GM19372 (cell line): ENCODE results near the gene VASH2.
A peak's percentile ranks its signal among the peaks of the same experiment; 100 is the strongest.
"Not testable (repeated sequence)": the region's sequence is repeated elsewhere in the genome, so short reads cannot be mapped to it uniquely, and the experiment has no call there.

ENCODE experiments used
- ATAC-seq: cut with Tn5 transposase; IDR thresholded peaks from one replicate; pipeline ENCODE4 v1.9.1; 2021; ENCODE audit warnings: mild to moderate bottlenecking, low read depth, moderate library complexity; ENCODE audit not compliant: unreplicated experiment

The VASH2 gene

DNA sequence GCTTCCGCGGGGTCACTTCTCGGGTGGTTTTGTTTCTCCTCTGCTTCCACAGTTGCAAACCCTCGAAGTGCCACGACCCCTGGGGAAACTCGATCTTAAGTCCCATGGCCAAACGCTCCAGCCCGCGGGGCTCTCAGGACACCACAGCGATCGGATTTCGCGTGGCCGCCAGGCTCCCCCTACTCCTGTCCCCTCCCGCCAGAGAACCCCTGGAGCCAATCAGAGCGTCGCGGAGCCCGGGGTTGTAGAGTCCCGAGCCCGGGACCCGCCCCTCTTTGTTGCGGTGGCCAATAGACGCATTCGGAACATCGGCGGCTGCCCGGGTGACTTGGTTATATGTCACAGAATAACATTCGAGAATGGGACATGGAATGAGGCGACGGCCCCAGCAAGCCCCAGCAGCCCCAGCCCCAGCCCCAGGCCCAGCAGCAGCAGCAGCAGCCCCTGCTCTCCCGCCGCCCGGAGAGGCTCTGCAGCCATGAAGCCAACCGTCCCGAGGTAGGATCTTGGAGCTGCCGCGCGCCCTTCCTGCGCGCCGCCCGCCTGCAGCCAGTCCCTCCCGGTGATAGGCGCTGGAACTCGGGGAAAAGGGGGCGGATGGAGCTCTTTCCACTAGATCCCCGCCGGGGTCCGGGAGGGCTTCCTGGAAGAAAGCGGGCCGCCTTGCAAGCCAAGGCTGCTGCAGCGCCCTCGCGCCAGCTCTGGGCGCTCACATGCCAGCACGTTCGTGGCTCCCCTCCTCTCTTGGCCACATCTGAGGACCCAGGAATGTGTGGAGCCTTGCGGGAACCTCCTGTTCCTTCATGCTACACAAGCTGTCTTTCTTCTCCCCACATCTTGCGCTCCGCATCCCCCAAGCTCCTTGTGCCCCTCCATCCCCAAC is at the start of gene VASH2:
Gene VASH2, plus strand, starts transcription at position 299 of the 883 bp plus-strand sequence. CDS start 1,002 bp downstream, outside the sequence.
- peak; percentile 96 for ATAC-seq

GRCh38 chr1:212901290-212901689 is 49.1 kb upstream of the VASH2 start:
- ATAC-seq: no peak

DNA sequence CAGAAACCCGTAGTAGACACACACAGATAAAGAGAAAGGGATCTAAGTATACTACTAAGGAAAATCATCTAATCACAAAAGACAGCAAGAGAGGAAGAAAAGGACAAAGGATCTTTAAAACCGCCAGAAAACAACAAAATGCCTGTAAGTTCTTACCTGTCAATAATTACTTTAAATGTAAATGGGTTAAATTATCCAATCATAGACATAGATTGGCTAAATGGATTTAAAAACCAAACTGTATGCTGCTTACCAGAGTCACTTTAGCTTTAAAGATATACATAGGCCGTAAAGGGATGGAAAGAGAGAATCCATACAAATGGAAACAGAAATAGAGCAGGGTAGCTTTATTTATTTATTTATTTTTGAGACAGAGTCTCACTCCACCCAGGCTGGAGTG is 48.3 kb upstream of the VASH2 start:
- ATAC-seq: no peak

GRCh38 chr1:212903664-212904063 is 46.7 kb upstream of the VASH2 start:
- ATAC-seq: no peak

- not testable (repeated sequence) for ATAC-seq
Observed at GRCh38 chr1:212908071-212908470, 42.3 kb upstream of the VASH2 start.

DNA sequence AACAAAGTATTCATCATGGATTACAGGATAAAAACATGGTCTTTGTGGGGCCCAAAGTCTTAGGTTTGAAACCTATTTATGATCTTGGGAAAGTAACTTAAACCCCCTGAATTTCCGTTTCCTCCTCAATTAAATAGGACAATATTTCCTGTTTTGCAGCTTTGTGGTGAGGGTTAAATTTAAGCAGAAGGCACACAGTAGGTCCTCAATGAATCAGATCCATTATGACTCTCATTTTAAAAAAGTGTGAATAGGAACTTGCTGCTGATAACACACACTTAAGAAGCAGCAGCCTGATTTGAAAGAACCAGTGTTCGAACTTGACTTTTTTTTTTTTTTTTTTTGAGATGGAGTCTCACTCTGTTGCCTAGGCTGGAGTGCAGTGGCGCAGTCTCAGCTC is 41.4 kb upstream of the VASH2 start:
- ATAC-seq: no peak

- no peak for ATAC-seq
Observed at GRCh38 chr1:212909652-212910063, 40.7 kb upstream of the VASH2 start.

DNA sequence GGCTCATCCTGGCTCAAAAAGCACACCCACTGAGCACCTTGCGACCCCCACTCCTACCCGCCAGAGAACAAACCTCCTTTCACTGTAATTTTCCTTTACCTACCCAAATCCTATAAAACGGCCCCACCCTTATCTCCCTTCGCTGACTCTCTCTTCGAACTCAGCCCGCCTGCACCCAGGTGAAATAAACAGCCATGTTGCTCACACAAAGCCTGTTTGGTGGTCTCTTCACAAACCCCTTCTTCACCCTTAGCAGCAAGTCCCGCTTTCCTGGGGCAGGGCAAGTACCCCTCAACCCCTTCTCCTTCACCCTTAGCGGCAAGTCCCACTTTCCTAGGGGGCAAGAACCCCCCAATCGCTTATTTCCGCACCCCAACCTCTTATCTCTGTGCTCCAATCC is 40.1 kb upstream of the VASH2 start:
- not testable (repeated sequence) for ATAC-seq

DNA sequence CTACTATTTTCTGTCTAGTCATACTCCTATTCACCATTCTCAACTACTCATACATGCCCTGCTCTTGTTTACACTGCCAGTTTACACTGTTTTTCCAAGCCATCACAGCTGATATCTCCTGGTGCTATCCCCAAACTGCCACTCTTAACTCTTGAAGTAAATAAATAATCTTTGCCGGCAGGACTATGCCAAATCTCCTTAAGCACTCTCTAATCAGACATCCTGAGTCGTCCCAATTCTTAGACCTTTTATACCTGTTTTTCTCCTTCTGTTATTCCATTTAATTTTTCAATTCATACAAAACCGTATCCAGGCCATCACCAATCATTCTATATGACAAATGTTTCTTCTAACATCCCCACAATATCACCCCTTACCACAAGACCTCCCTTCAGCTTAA is 36.7 kb upstream of the VASH2 start:
- ATAC-seq: not testable (repeated sequence)

DNA sequence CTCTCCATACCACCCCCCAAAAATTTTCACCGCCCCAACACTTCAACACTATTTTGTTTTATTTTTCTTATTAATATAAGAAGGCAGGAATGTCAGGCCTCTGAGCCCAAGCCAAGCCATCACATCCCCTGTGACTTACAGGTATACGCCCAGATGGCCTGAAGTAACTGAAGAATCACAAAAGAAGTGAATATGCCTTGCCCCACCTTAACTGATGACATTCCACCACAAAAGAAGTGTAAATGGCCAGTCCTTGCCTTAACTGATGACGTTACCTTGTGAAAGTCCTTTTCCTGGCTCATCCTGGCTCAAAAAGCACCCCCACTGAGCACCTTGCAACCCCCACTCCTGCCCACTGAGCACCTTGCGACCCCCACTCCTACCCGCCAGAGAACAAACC is 36.2 kb upstream of the VASH2 start:
- not testable (repeated sequence) for ATAC-seq

- no peak for ATAC-seq
Observed at GRCh38 chr1:212914789-212915188, 35.6 kb upstream of the VASH2 start.

- ATAC-seq: no peak
Observed at GRCh38 chr1:212915245-212916091, 34.9 kb upstream of the VASH2 start.

GRCh38 chr1:212916481-212917133 is 33.7 kb upstream of the VASH2 start:
- ATAC-seq: no peak

GRCh38 chr1:212917134-212917485 is 33.2 kb upstream of the VASH2 start:
- ATAC-seq: no peak

DNA sequence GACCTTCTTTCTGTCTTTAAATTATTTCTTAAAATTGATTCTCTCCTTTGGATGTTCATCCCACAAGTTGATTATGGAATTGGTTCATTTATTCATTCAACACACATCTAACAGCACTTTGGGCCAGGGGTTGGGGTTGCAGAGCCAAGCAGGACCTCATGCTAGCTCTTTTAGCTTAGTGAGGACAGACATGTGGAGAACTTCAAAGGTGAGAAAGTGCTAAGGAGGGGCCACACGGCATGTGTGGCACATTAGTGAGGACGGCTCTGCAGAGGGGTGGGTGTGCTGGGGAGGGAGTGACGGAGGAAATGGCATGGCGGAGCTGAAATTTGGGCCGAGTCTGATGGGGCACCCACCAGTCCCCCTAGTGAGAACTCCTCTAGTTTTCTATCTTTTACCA is 32.5 kb upstream of the VASH2 start:
- ATAC-seq: no peak

- no peak for ATAC-seq
Observed at GRCh38 chr1:212918824-212919223, 31.5 kb upstream of the VASH2 start.

- ATAC-seq: no peak
Observed at GRCh38 chr1:212920246-212920645, 30.1 kb upstream of the VASH2 start.

GRCh38 chr1:212920896-212921295 is 29.4 kb upstream of the VASH2 start:
- ATAC-seq: no peak

DNA sequence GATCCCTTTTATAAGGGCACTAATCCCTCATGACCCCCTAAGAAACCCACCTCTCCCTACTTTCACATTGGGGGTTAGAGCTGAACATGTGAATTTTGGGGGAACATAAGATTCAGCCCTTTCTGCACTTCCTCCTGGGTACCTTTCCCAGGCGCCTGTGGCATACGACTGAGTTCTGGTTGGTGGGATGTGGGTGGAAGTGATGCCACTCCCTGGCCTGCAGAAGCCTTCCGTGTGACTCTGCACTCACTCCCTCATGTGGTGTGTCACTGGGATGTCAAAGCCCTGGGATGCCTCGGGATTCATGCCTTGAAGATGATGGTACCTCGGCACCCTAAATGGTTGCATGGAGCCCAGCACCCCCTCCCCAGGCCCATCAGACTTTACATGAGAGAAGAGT is 28.3 kb upstream of the VASH2 start:
- no peak for ATAC-seq

DNA sequence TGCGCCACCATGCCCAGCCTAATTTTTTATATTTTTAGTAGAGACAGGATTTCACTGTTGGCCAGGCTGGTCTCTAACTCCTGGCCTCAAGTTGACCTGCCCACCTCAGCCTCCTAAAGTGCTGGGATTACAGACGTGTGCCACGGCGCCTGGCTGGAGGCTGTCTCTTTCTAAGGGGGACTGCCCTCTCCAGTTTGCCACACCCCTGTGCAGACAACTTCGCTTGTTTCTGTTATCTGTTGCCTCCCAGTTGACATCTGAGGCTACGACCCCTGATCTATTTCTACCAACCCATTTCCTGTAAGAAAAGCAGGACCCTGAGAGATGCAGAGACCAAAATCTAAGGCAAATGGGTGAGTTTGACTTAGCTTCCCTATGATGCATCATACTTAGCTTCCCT is 24.0 kb upstream of the VASH2 start:
- ATAC-seq: no peak
